ENCODE results near the gene KIF5A.

The KIF5A gene

DNA sequence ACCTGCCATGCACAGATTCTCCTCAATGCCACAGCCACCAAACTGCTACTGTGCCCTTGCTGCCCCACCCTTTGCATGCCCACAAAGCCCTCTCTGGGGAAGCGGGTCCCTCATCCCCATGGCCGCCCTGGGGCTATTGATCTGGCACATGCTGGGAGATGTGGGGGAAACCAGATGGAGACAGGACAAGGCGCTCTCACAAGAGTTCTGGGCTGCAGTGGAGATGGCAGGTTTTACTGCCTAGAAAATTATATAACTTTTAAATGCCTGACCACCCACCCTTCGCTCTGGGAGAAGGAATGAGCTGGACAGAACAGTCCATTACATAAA, 30.6 kb downstream of the KIF5A start:
- Histone ChIP-seq H3K27me3 (ENCODE audit: insufficient read depth, low read length) (no peaks in the 10 kb centered on the region), H3K27ac (ENCODE audit: low read depth, low read length, poor library complexity, severe bottlenecking) (no peak overlapping the region), H3K9me3 (ENCODE audit: low read length) (no peaks in the 10 kb centered on the region), H2AFZ (ENCODE audit: low read length) (no peak overlapping the region), H3K4me1 (ENCODE audit: insufficient read depth, low read length, severe bottlenecking) (no peaks in the 10 kb centered on the region), H3K4me2 (ENCODE audit: low read length) (no peak overlapping the region), H3K4me3 (ENCODE audit: low read depth, low read length, poor library complexity, severe bottlenecking) (no peak overlapping the region), H4K20me1 (ENCODE audit: insufficient read depth, low read length) (no peaks in the 10 kb centered on the region), H3K36me3 (ENCODE audit: insufficient read depth, low read length) (no peaks in the 10 kb centered on the region), H3F3A (ENCODE audit: insufficient read depth, low read length) (no peaks in the 10 kb centered on the region), H3K79me2 (ENCODE audit: insufficient read depth, low read length) (no peaks in the 10 kb centered on the region), H3K9ac (ENCODE audit: low read length) (no peak overlapping the region), H3K9me2 (ENCODE audit: low read depth, low read length) (no peaks in the 10 kb centered on the region)
- TF ChIP-seq, protein P1, sequence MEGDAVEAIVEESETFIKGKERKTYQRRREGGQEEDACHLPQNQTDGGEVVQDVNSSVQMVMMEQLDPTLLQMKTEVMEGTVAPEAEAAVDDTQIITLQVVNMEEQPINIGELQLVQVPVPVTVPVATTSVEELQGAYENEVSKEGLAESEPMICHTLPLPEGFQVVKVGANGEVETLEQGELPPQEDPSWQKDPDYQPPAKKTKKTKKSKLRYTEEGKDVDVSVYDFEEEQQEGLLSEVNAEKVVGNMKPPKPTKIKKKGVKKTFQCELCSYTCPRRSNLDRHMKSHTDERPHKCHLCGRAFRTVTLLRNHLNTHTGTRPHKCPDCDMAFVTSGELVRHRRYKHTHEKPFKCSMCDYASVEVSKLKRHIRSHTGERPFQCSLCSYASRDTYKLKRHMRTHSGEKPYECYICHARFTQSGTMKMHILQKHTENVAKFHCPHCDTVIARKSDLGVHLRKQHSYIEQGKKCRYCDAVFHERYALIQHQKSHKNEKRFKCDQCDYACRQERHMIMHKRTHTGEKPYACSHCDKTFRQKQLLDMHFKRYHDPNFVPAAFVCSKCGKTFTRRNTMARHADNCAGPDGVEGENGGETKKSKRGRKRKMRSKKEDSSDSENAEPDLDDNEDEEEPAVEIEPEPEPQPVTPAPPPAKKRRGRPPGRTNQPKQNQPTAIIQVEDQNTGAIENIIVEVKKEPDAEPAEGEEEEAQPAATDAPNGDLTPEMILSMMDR (IDR thresholded peaks at IDR 0.05; ENCODE audit: low read length) = no peak
- no peak for TF ChIP-seq EZH2 (IDR thresholded peaks at IDR 0.05; ENCODE audit: borderline replicate concordance, low read length)

DNA sequence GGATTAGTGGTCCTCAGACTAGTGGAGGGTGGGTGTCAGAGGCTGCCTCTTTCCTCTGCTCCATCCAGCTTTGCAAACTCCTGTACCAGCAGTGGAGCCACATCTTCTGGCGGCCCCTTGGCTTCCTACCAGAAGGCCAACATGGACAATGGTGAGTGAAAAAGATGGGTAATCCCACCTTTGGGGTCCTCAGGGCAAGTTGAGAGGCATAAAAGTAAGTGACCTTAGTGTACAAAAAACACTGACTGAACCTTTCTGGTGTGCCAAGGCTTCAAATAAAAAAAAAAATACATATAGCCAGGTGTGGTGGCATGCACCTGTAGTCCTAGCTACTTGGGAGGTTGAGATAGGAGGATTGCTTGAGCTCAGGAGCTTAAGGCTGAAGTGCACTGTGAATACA, 32.0 kb downstream of the KIF5A start:
- H3K9ac ChIP-seq (ENCODE audit: low read length) = no peak overlapping the region
- H3F3A ChIP-seq (ENCODE audit: insufficient read depth, low read length) = no peaks in the 10 kb centered on the region
- no peaks in the 10 kb centered on the region for H3K36me3 ChIP-seq (ENCODE audit: insufficient read depth, low read length)
- H3K27ac ChIP-seq (ENCODE audit: low read depth, low read length, poor library complexity, severe bottlenecking) = no peak overlapping the region
- H3K4me2 ChIP-seq (ENCODE audit: low read length) = no peak overlapping the region
- no peak for TF ChIP-seq EZH2 (IDR thresholded peaks at IDR 0.05; ENCODE audit: borderline replicate concordance, low read length)
- TF ChIP-seq, protein P1 (IDR thresholded peaks at IDR 0.05; ENCODE audit: low read length) = no peak
- H3K4me3 ChIP-seq (ENCODE audit: low read depth, low read length, poor library complexity, severe bottlenecking) = no peak overlapping the region
- H3K4me1 ChIP-seq (ENCODE audit: insufficient read depth, low read length, severe bottlenecking) = no peaks in the 10 kb centered on the region
- H3K9me3 ChIP-seq (ENCODE audit: low read length) = no peaks in the 10 kb centered on the region
- no peaks in the 10 kb centered on the region for H3K9me2 ChIP-seq (ENCODE audit: low read depth, low read length)
- H2AFZ ChIP-seq (ENCODE audit: low read length) = no peak overlapping the region
- H4K20me1 ChIP-seq (ENCODE audit: insufficient read depth, low read length) = no peaks in the 10 kb centered on the region
- no peaks in the 10 kb centered on the region for H3K79me2 ChIP-seq (ENCODE audit: insufficient read depth, low read length)
- H3K27me3 ChIP-seq (ENCODE audit: insufficient read depth, low read length) = no peaks in the 10 kb centered on the region

DNA sequence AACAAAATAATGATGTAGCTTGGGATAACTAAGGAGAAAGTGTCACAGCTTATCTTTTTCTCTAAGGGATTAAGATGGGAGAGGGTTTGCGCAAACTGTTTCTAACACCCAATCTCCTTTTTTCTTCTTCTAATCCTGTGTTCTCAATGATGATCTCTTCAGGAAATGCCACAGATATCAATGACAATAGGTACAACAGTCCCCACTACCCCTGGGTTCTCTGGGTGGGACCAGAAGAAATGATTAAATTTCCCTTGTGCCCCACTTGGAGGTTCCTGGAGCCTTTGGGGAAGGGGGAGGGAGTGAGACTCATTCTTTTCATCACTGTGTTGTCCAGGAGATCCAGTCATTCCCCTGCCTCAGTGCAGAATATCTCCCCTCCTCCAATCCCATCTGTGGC, 32.6 kb downstream of the KIF5A start:
- TF ChIP-seq, protein P1 (IDR thresholded peaks at IDR 0.05; ENCODE audit: low read length) = no peak
- TF ChIP-seq EZH2 (IDR thresholded peaks at IDR 0.05; ENCODE audit: borderline replicate concordance, low read length) = no peak
- H3K79me2 ChIP-seq (ENCODE audit: insufficient read depth, low read length) = no peaks in the 10 kb centered on the region
- H3K27me3 ChIP-seq (ENCODE audit: insufficient read depth, low read length) = no peaks in the 10 kb centered on the region
- no peaks in the 10 kb centered on the region for H3K9me2 ChIP-seq (ENCODE audit: low read depth, low read length)
- no peaks in the 10 kb centered on the region for H3K9me3 ChIP-seq (ENCODE audit: low read length)
- H2AFZ ChIP-seq (ENCODE audit: low read length) = no peak overlapping the region
- H3K4me1 ChIP-seq (ENCODE audit: insufficient read depth, low read length, severe bottlenecking) = no peaks in the 10 kb centered on the region
- no peak overlapping the region for H3K4me2 ChIP-seq (ENCODE audit: low read length)
- H4K20me1 ChIP-seq (ENCODE audit: insufficient read depth, low read length) = no peaks in the 10 kb centered on the region
- H3K9ac ChIP-seq (ENCODE audit: low read length) = no peak overlapping the region
- H3K36me3 ChIP-seq (ENCODE audit: insufficient read depth, low read length) = no peaks in the 10 kb centered on the region
- no peaks in the 10 kb centered on the region for H3F3A ChIP-seq (ENCODE audit: insufficient read depth, low read length)
- no peak overlapping the region for H3K4me3 ChIP-seq (ENCODE audit: low read depth, low read length, poor library complexity, severe bottlenecking)
- no peak overlapping the region for H3K27ac ChIP-seq (ENCODE audit: low read depth, low read length, poor library complexity, severe bottlenecking)

Measured in OCI-LY1 (cell line).